Heart left ventricle (tissue), 16 donors: ENCODE measurements around the gene GNGT1. TPM values are rescaled to one million over a fixed set of nuclear protein-coding genes. Genes with fewer than 3 reads are reported as not detected.

Experiments
- ATAC-seq, 4 donors: fragments of 200-7000 bp; cut with Tn5 transposase; one replicate each; pipeline ENCODE4 v1.9.1; 2020 to 2022; ENCODE audit warnings: moderate library complexity in 4 of 4, mild to moderate bottlenecking in 3 of 4, moderate number of reproducible peaks in 1 of 4
- DNase-seq, 5 donors: peaks; one replicate each; pipeline ENCODE4 v3.0.0-alpha.2; 2020
- H3K27ac ChIP-seq, 12 donors: fragments of 200-600 bp; sonication (generic) in 4 of 12; one replicate each; pipeline versions ENCODE4 v1.5.0 to v1.8.0; 2016 to 2022; ENCODE audit warnings: mild to moderate bottlenecking in 2 of 12
- H3K27me3 ChIP-seq, 9 donors: fragments of 200-600 bp; sonication (generic) in 2 of 9; one replicate each; pipeline versions ENCODE4 v1.5.1 to v1.8.0; 2016 to 2022; ENCODE audit warnings: mild to moderate bottlenecking in 3 of 9
- H3K36me3 ChIP-seq, 9 donors: fragments of 200-600 bp; sonication (generic) in 2 of 9; one replicate each; pipeline versions ENCODE4 v1.5.0 to v1.8.0; 2018 to 2022; ENCODE audit warnings: mild to moderate bottlenecking in 2 of 9
- H3K4me1 ChIP-seq, 12 donors: fragments of 200-600 bp; sonication (generic) in 4 of 12; one replicate each; pipeline versions ENCODE4 v1.5.0 to v1.8.0; 2016 to 2022; ENCODE audit warnings: mild to moderate bottlenecking in 3 of 12
- H3K4me3 ChIP-seq, 12 donors: fragments of 200-600 bp; sonication (generic) in 4 of 12; one replicate each; pipeline versions ENCODE4 v1.5.0 to v1.8.0; 2017 to 2022; ENCODE audit warnings: mild to moderate bottlenecking in 9 of 12, moderate library complexity in 4 of 12
- H3K9me3 ChIP-seq, 12 donors: fragments of 200-600 bp; sonication (generic) in 4 of 12; one replicate each; pipeline versions ENCODE4 v1.5.0 to v1.8.0; 2016 to 2022; ENCODE audit warnings: mild to moderate bottlenecking in 1 of 12
- POLR2A ChIP-seq, 2 donors: fragments of 450-650 bp; IDR thresholded peaks; one replicate each; pipeline ENCODE4 v1.6.1; 2017; ENCODE audit warnings: antibody characterized with exemption in 2 of 2, mild to moderate bottlenecking in 2 of 2, moderate library complexity in 2 of 2
- WGBS, 4 donors: extraction: QIAGEN DNeasy Blood & Tissue Kit in 2 of 4; methylation state at CpG; one replicate each; pipeline versions ENCODE4 v1.1.5 to v1.1.7; 2013 to 2018; 5-methylcytosine and 5-hydroxymethylcytosine counted together
- intact Hi-C, 10 donors: fragments of 100-400 bp; cut with DNase I; formaldehyde crosslinking; loops; one replicate each; pipeline versions ENCODE4 v1.11.1 to v1.14.2; 2022
- polyA plus RNA-seq, 2 donors: library from polyadenylated mRNA; stranded (reverse); fragments of 200-250 nt; gene quantifications; one replicate each; pipeline ENCODE4 v1.2.3, GENCODE V29; 2013
- total RNA-seq, 9 donors: library from RNA; depleted of rRNA in 2 of 9; stranded (reverse); fragments of >200 nt in 2 of 9; fragmentation: NEBNext Ultra II Directional in 3 of 9; extraction: Animal tissue kit (Norgen Biotek cat#: 25700) in 3 of 9; gene quantifications; one replicate each; pipeline versions ENCODE4 v1.1.0 to v1.2.4, GENCODE V29; 2016 to 2023
- TF ChIP-seq, protein P1 (sequence below), 12 donors: fragments of 200-600 bp; sonication (generic) in 4 of 12; IDR thresholded peaks; one replicate each; pipeline versions ENCODE4 v1.5.0 to v1.8.0; 2018 to 2022; ENCODE audit warnings: antibody characterized with exemption in 12 of 12, mild to moderate bottlenecking in 5 of 12
- donor health status: ischemic (EF 13 %, LVEDD 7.1; RV severe dilation, severe dysfunction).
- donor health status: healthy with polysubstance abuse.
- donor health status: DM: no; HTN: yes; CAD: no.
- donor health status: DM: no; HTN: no; CAD: no.
- donor health status: ischemic (EF 25% LVEDD 6.9; RV normal size, moderate dysfunction).
- donor health status: ischemic (EF 25% LVEDD 5.7; RV mildly dilated, moderate dysfunction).
- donor health status: healthy.
- donor health status: DM: yes; HTN: yes; CAD: no.
- donor health status: ischemic (EF 35%, LVEDD 5.7; RV mildly dilated, moderate dysfunction).
- donor health status: nonischemic (EF 11% LVEDD 7.7; RV severe dilation, severe dysfunction).
- donor health status: DM: yes; HTN: yes; CAD: no.
- donor health status: PGD.
- donor health status: ischemic (EF 29% LVEDD 5.4; RV normal size, mild dysfunction).
- donor health status: nonischemic (EF 23%, LVEDD 6.1; RV moderate dilation, normal function).

The GNGT1 gene
- total and polyA plus RNA-seq, 11 donors = not detected

DNA sequence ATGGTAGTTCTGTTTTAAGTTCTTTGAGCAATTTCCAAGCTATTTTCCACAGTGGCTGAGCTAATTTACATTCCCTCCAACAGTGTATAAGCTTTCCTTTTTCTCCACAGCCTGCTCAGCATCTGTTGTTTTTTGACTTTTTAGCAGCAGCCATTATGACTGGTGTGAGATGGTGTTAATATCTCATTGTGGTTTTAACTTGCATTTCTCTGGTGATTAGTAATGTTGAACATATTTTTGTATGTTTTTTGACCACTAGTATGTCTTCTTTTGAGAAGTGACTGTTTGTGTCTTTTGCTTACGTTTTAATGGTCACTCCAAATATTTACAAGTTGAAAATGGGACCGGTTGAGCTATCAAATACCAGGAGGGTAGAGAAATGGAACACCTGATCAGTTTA lies 35.6 kb downstream of the GNGT1 start:
- H3K9me3 ChIP-seq = no peaks in the 10 kb centered on the region
- WGBS, 4 donors = 95 to 99% (median 96%) methylated on average over 2 of the region's 2 CpGs
- H3K27ac ChIP-seq = no peak overlapping the region
- no peak overlapping the region for H3K4me3 ChIP-seq
- TF ChIP-seq POLR2A (IDR thresholded peaks at IDR 0.05) = no peak
- TF ChIP-seq, protein P1, sequence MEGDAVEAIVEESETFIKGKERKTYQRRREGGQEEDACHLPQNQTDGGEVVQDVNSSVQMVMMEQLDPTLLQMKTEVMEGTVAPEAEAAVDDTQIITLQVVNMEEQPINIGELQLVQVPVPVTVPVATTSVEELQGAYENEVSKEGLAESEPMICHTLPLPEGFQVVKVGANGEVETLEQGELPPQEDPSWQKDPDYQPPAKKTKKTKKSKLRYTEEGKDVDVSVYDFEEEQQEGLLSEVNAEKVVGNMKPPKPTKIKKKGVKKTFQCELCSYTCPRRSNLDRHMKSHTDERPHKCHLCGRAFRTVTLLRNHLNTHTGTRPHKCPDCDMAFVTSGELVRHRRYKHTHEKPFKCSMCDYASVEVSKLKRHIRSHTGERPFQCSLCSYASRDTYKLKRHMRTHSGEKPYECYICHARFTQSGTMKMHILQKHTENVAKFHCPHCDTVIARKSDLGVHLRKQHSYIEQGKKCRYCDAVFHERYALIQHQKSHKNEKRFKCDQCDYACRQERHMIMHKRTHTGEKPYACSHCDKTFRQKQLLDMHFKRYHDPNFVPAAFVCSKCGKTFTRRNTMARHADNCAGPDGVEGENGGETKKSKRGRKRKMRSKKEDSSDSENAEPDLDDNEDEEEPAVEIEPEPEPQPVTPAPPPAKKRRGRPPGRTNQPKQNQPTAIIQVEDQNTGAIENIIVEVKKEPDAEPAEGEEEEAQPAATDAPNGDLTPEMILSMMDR (IDR thresholded peaks at IDR 0.05) = no peak
- peaks cover 0 to 36% (median 25%) of the 10 kb centered on the region in 12 donors for H3K4me1 ChIP-seq
- ATAC-seq (no peak), DNase-seq (no peak)
- H3K36me3 ChIP-seq = no peaks in the 10 kb centered on the region
- intact Hi-C loops = no loop called here
- no peaks in the 10 kb centered on the region for H3K27me3 ChIP-seq

DNA sequence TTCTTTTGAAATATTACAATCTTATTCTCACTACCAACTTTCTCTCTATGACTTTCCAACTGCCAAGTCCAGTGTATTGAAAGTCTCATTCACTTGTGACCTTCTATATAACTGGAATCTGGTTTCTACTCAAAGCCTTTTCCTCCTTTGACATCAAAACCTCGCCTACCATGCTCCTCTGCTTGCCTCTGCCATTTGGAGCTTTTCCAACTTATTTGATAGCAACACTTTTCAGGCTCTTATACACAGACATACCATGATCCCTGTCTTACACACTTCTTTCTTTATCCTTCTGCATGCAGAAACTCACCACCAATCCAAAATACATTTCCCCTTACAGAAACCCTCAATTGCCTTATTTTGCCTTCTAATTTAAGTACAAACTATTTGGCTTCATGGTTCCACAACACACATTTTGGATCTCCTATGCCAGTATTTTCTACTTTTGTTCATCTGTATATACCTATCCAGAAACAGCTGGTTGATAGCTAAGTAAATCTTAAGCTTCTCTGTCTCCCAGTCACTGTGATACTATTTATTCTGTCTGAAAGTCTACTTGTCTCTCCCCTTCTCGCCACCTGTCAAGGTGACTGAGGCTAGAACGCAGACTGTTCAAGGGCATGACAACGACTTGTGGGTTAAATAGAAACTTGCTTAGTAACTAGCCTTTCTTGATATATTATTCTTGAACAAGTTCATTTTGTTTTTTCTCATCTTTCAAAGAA lies 37.6 kb downstream of the GNGT1 start:
- Histone ChIP-seq H3K4me1 (peaks cover 0 to 33% (median 25%) of the 10 kb centered on the region in 12 donors), H3K4me3 (no peak overlapping the region), H3K9me3 (no peaks in the 10 kb centered on the region), H3K27ac (peak overlapping the region in 11 of 12 donors; percentile 6 to 79 (median 33)), H3K27me3 (no peaks in the 10 kb centered on the region), H3K36me3 (no peaks in the 10 kb centered on the region)
- WGBS, 4 donors = 44 to 67% (median 56%) methylated on average over 4 of the region's 4 CpGs
- intact Hi-C loops = no loop called here
- TF ChIP-seq, protein P1 (IDR thresholded peaks at IDR 0.05) = no peak
- no peak for TF ChIP-seq POLR2A (IDR thresholded peaks at IDR 0.05)
- no peak for ATAC-seq
- DNase-seq = no peak

DNA sequence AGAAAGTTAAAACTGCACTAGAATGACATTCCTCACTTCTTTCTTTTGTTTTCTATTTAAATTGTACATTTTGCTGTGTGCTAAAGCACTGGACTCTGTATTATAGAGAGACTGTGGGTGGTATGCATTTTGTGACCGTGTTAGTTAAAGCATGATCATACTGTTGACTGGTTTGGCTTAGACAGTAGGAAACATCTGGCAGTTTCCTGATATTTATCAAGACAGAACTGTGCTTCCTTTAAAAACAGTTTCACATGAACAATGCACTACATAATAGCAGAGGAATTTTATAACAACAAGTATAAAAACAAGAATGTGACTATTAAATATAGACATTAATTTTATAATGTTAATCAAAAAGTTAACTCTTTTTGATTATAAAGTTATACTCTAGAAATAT lies 38.3 kb downstream of the GNGT1 start:
- intact Hi-C loops = no loop called here
- Histone ChIP-seq H3K27ac (peak overlapping the region in 10 of 12 donors; percentile 33 to 79 (median 56)), H3K36me3 (no peaks in the 10 kb centered on the region), H3K4me1 (peaks cover 0 to 33% (median 25%) of the 10 kb centered on the region in 12 donors), H3K4me3 (no peak overlapping the region), H3K27me3 (no peaks in the 10 kb centered on the region), H3K9me3 (no peaks in the 10 kb centered on the region)
- WGBS, 4 donors = 16 to 35% (median 19%) methylated on average over 1 of the region's 1 CpG
- DNase-seq (no peak), ATAC-seq (peak; percentile 37 to 85 (median 68))
- no peak for TF ChIP-seq POLR2A (IDR thresholded peaks at IDR 0.05)
- TF ChIP-seq, protein P1 (IDR thresholded peaks at IDR 0.05) = no peak

DNA sequence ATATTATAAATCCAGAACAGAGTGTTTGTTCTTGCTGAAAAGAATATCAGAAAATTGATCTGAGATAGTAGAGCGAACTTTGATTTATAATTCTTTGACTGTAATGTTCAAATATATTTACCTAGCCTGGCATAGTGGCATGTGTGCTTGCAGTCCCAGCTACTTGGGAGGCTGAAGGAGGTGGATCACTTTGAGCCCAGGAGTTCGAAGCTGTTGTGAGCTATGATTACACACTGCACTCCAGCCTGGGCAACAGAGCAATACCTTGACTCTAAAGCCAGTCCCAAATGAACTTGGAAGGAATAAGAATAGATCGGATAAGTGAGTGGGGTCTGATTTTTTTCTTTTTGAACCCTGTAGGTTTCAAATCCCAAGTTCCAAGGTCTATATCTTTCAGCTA lies 38.7 kb downstream of the GNGT1 start:
- no peak overlapping the region for H3K4me3 ChIP-seq
- ATAC-seq (no peak), DNase-seq (no peak)
- peak overlapping the region in 11 of 12 donors; percentile 5 to 79 (median 56) for H3K27ac ChIP-seq
- H3K9me3 ChIP-seq = no peaks in the 10 kb centered on the region
- H3K27me3 ChIP-seq = no peaks in the 10 kb centered on the region
- H3K4me1 ChIP-seq = peaks cover 0 to 33% (median 25%) of the 10 kb centered on the region in 12 donors
- WGBS, 4 donors = 26 to 43% (median 33%) methylated on average over 3 of the region's 3 CpGs
- H3K36me3 ChIP-seq = no peaks in the 10 kb centered on the region
- intact Hi-C loops = no loop called here
- no peak for TF ChIP-seq POLR2A (IDR thresholded peaks at IDR 0.05)
- TF ChIP-seq, protein P1 (IDR thresholded peaks at IDR 0.05) = no peak
